T1000 (cell line): Measurements from ENCODE around the gene PML.
"Not testable (repeated sequence)": the region's sequence is repeated elsewhere in the genome, so short reads cannot be mapped to it uniquely, and the experiment has no call there.

Experiments
- DNase-seq: peaks from one replicate; lab custom pipeline; 2025; ENCODE audit warnings: mixed read lengths; lab: John Stamatoyannopoulos, UW

The PML gene

DNA sequence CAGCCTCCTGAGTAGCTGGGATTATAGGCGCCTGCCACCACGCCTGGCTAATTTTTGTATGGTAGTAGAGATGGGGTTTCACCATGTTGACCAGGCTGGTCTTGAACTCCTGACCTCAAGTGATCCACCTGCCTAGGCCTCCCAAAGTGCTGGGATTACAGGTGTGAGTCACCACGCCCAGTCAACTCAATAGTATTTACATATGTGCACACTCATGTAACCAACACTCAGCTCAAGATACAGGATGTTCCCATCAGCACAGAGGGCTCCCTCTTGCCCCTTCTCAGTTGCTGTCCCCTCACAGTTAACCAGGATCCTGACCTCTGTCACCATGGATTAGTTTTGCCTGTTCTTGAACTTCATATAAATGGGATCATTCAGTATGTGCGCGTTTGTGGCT lies 61.8 kb downstream of the PML start:
- DNase-seq: not testable (repeated sequence)

- DNase-seq: not testable (repeated sequence)
Observed at GRCh38 chr15:74059050-74059833, 64.7 kb downstream of the PML start.

GRCh38 chr15:74060251-74060650 lies 65.7 kb downstream of the PML start:
- no peak for DNase-seq

GRCh38 chr15:74062236-74062635 lies 67.7 kb downstream of the PML start:
- no peak for DNase-seq

DNA sequence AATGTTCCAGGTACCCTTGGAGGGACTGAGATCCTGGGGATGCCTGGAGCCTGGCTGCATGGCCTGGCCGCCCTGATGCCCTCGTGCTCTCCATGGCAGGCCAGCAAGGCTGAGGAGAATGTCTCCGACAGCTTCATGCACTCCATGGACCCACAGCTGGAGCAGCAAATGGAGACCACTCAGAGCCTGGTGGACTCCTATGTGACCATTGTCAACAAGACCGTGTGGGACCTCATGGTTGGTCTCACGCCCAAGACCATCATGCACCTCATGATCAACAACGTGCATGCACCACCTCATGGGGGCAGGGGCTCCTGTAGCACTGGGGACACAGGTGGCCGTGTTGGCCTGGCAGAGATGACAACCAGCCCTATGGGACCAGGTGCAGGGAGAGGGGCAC lies 68.2 kb downstream of the PML start:
- no peak for DNase-seq

DNA sequence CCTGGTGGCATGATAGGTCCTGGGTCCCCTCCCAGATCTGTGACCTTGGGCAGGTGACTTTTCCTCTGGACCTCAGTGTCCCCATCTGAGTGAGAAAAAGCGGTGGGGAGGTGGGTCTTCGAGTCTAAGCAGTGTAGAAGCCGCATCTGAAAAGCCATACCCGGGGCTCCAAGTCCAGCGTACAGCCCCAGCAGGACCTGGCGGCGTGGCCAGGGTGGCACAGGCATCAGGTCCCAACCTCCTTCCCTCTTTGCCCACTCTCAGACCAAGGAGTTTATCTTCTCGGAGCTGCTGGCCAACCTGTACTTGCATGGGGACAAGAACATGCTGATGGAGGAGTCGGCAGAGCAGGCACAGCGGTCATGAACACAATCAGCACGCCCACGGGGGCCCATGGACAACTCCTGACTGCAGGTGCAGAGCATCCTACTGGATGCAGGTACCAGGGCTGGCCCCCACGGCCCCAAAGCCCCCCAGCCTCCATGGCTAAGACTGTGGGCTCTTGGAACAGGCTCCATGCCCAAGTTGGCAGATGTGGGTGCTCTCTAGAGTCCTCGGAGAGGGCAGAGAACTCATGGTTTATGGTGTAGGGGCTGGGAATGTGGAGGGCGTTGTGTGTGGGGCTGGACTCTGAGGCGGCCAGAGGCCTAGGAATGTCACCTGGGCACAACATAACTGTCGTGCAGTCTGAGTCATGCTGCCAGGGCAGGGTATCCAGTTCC lies 69.1 kb downstream of the PML start:
- DNase-seq: not testable (repeated sequence)

DNA sequence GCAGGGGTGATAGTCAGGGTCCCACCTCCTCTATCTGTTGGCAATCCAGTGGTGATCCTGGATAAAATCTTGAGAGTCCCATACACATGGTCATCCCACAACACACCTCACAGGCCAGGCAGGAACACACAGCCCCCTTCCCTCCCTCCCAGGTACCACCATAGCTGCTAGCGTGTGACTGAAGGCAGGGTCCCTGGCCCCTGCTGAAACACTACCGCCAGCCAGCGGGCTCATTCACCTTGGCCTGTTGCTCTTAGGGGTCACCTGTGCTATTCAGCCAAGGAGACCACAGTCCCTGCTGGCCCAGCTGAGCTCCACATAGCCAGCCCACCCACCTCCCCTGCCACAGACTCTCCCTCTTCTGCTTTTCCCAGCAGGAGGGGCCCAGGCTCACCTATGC lies 69.7 kb downstream of the PML start:
- DNase-seq: not testable (repeated sequence)

DNA sequence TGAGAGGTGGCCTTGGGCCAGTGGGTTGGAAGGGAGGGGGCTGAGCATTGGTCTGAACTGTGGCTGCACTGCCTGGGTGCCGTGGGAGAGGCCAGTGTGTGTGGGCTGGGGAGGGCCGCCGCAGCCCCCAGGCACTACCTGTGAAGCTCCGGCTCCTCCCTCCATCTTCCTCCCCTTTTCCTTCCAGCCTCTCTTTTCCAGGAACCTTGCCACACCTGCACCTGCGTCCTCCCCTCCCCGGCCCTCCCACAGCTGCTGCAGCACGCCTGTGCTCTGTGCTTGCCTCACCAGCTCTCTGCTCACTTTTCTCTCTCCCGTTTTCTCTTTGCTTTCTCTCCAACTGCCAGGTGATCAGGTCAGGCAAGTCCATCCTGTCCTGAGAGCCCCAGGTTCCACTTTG lies 70.3 kb downstream of the PML start:
- not testable (repeated sequence) for DNase-seq

- DNase-seq: not testable (repeated sequence)
Observed at GRCh38 chr15:74065684-74066411, 71.3 kb downstream of the PML start.

- not testable (repeated sequence) for DNase-seq
Observed at GRCh38 chr15:74071645-74072044, 77.1 kb downstream of the PML start.

DNA sequence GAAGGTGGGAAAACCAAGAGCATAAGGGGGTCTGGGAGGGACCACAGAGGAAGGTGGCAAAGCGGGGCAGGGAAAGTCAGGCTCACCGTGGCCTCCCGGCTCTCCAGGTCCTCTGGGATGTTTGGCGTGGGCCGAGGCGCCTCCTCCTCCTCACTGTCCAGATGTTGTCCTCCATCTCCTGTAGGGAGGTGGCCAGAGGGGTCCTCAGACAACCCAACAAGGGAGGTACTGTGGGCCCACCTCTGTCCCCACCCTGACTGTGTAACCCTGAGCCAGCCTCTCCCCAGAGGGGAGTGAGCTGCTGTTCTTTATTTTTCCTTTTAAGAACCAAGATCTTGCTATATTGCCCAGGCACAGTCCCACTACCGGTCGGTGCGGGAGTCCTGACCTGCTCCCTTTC lies 77.6 kb downstream of the PML start:
- not testable (repeated sequence) for DNase-seq

DNA sequence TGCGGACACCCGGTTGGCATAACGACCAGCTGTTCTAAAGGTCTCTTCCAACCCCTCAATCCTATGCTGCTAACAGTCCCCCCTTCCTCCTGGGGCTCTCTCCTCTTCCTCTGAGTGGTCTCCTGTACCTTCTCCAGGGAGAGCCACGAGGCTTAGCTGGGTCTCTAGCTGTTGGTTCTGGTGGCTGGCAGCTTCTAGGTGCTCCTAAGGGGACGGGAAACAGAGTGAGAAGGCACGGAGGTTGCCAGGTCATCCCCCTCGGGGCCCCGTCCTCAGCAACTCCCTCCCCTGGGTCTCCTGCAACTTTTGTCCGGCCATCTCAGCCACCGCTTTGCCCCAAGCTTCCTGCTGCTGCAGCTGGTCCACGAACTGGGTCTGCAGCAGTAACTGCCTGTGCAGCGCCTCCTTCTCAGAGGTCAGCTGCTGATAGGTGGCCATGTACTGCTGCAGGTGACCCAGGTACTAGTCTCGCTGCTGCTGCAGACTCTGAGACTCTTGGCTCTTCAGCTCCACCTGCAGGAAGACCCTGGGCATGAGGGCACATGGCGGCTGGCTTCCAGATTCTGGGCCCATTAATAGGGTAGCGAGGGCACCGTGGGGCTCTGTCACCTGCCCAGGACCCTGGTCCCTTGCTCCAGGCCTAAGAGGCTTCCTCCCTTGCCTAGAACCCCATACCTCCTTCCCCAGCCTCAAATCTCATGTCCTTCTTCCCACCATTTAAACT lies 78.3 kb downstream of the PML start:
- not testable (repeated sequence) for DNase-seq

DNA sequence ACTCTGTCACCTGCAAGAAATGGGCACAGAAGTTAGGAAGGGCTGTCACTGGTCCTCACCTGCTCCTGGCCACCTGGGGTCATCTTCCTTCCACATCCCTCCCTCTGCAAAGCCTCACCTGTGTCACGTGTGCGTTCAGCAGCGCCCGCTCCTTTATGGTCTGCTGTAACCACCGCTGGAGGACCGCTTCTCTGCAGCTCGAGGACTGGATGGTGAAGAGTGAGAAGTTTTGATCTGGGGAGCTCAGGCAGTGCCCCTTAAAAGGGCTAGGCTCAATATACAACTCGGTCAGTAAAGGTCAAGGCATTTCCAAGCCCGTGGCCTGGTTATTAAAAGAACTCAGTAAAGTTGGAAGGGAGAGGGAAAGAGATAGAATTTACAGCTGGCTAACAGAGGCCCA lies 81.3 kb downstream of the PML start:
- DNase-seq: not testable (repeated sequence)

- DNase-seq: not testable (repeated sequence)
Observed at GRCh38 chr15:74082450-74082849, 87.9 kb downstream of the PML start, which contains the start of gene GOLGA6A. TSS of gene GOLGA6A (minus strand) at chr15:74082550. CDS start at chr15:74082509, 41 bp downstream.

GRCh38 chr15:74094567-74094966 lies 100.1 kb downstream of the PML start:
- DNase-seq: not testable (repeated sequence)

GRCh38 chr15:74095610-74096009 lies 101.1 kb downstream of the PML start:
- not testable (repeated sequence) for DNase-seq

- DNase-seq: not testable (repeated sequence)
Observed at GRCh38 chr15:74096753-74097474, 102.4 kb downstream of the PML start.
